Adrenal gland (tissue), 12 donors: ENCODE data around the gene SARM1. TPM values are rescaled to one million over a fixed set of nuclear protein-coding genes. Genes with fewer than 3 reads are reported as not detected.

Experiments used
- DNase-seq, 7 donors: peaks; one replicate each; pipeline ENCODE4 v3.0.0-alpha.2; 2019 to 2020
- H3K27ac ChIP-seq, 5 donors: fragments of 200-600 bp; sonication (generic) in 4 of 5; 1 replicate in 3 of 5; 2 replicates in 2 of 5; pipeline versions ENCODE4 v1.5.1 to v1.8.0; 2016 to 2020; ENCODE audit warnings: mild to moderate bottlenecking in 1 of 5
- H3K27me3 ChIP-seq: fragments of 200-600 bp; 2 replicates; pipeline ENCODE4 v1.8.0; 2021
- H3K36me3 ChIP-seq, 2 donors: fragments of 200-600 bp; replicated peaks in 1 of 2; 1 replicate in 1 of 2; 2 replicates in 1 of 2; pipeline versions ENCODE4 v1.5.1 to v1.8.0; 2018 to 2022
- H3K4me1 ChIP-seq, 2 donors: fragments of 200-600 bp; replicated peaks in 1 of 2; 1 replicate in 1 of 2; 2 replicates in 1 of 2; pipeline versions ENCODE4 v1.5.1 to v1.8.0; 2018 to 2021
- H3K4me3 ChIP-seq, 4 donors: fragments of 200-600 bp; sonication (generic) in 3 of 4; one replicate each; pipeline ENCODE4 v1.5.1; 2016 to 2018
- H3K9me3 ChIP-seq, 3 donors: fragments of 200-600 bp; sonication (generic) in 1 of 3; replicated peaks in 1 of 3; 1 replicate in 2 of 3; 2 replicates in 1 of 3; pipeline versions ENCODE4 v1.5.1 to v1.8.0; 2016 to 2021
- POLR2A ChIP-seq, 2 donors: fragments of 450-650 bp; IDR thresholded peaks; one replicate each; pipeline ENCODE4 v1.6.1; 2017; ENCODE audit warnings: antibody characterized with exemption in 2 of 2, mild to moderate bottlenecking in 2 of 2, moderate library complexity in 1 of 2
- WGBS, 4 donors: extraction: QIAGEN DNeasy Blood & Tissue Kit in 2 of 4; methylation state at CpG; one replicate each; pipeline versions ENCODE4 v1.1.5 to v1.1.7; 2013 to 2017; 5-methylcytosine and 5-hydroxymethylcytosine counted together
- intact Hi-C, 2 donors: fragments of 100-400 bp; cut with DNase I; formaldehyde crosslinking; loops; one replicate each; pipeline versions ENCODE4 v1.14.1 to v1.15.0; 2022 to 2023
- polyA plus RNA-seq, 3 donors: library from polyadenylated mRNA; stranded (reverse); fragments of 200-250 nt in 2 of 3; fragments of 350-450 nt in 1 of 3; fragmentation: Illumina TruSeq in 1 of 3; extraction: RNeasy Lipid Tissue Mini Kit (QIAGEN cat#74804) in 1 of 3; gene quantifications; one replicate each; pipeline ENCODE4 v1.2.3, GENCODE V29; 2013 to 2014
- total RNA-seq, 9 donors: library from RNA; depleted of rRNA in 4 of 9; stranded (reverse); fragments of >200 nt in 4 of 9; fragments of 120-200 nt in 1 of 9; fragmentation: NEBNext Ultra II Directional in 1 of 9; extraction: Animal tissue kit (Norgen Biotek cat#: 25700) in 1 of 9; gene quantifications; one replicate each; pipeline versions ENCODE4 v1.1.0 to v1.2.4, GENCODE V29; 2013 to 2023
- TF ChIP-seq, protein P1 (sequence below), 6 experiments: fragments of 450-650 bp in 4 of 6; fragments of 200-600 bp in 2 of 6; sonication (generic) in 1 of 6; IDR thresholded peaks; 1 replicate in 5 of 6; 2 replicates in 1 of 6; pipeline versions ENCODE4 v1.5.1 to v1.8.0; 2016 to 2021; ENCODE audit warnings: antibody characterized with exemption in 6 of 6, mild to moderate bottlenecking in 2 of 6, moderate library complexity in 1 of 6
- donor health status: healthy with polysubstance abuse.
- donor health status: Bipolar disorder and iron deficiency.
- donor health status: DM: yes; HTN: yes; CAD: no.
- donor health status: DM: no; HTN: no; CAD: no.
- donor health status: DM: no; HTN: no; CAD: no.
- donor health status: DM: yes; HTN: yes; CAD: no.

SARM1 gene
- total and polyA plus RNA-seq, 12 donors = 5.8 to 40.0 (median 23.9) TPM

DNA sequence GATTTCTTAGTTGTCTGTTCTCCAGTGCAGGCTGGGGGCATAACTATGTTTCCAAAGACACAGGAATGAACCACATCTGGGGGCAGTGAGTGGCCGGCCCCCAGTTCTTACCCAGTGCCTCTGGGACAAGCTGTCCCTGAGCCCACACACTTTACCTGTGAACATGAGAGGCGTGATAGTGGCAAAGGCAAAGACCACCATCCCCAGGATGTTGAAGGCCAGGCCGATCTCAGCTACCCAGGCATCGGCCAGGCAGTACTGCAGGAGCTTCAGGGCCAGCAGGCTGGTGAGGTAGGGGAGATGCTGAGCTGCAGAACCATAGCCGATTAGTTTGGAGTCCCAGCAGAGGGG, 32.9 kb downstream of the SARM1 start:
- WGBS, 4 donors = 64 to 86% (median 76%) methylated on average over 5 of the region's 5 CpGs
- no peak for DNase-seq
- peaks cover 19 to 37% of the 10 kb centered on the region in 2 donors for H3K4me1 ChIP-seq
- no peaks in the 10 kb centered on the region for H3K27me3 ChIP-seq
- no peaks in the 10 kb centered on the region for H3K9me3 ChIP-seq
- peak overlapping the region in 1 of 4 donors; percentile 85 for H3K4me3 ChIP-seq
- H3K27ac ChIP-seq = peak overlapping the region in 3 of 5 donors; percentile 62 to 84 (median 82)
- intact Hi-C loops = loop anchor here in 1 of 2 donors (10.0 kb wide), 1 partner anchor 60 kb away; no protein-coding TSS in a partner anchor
- H3K36me3 ChIP-seq = peaks cover 0 to 30% of the 10 kb centered on the region in 2 donors
- TF ChIP-seq POLR2A (IDR thresholded peaks at IDR 0.05) = no peak
- TF ChIP-seq, protein P1, sequence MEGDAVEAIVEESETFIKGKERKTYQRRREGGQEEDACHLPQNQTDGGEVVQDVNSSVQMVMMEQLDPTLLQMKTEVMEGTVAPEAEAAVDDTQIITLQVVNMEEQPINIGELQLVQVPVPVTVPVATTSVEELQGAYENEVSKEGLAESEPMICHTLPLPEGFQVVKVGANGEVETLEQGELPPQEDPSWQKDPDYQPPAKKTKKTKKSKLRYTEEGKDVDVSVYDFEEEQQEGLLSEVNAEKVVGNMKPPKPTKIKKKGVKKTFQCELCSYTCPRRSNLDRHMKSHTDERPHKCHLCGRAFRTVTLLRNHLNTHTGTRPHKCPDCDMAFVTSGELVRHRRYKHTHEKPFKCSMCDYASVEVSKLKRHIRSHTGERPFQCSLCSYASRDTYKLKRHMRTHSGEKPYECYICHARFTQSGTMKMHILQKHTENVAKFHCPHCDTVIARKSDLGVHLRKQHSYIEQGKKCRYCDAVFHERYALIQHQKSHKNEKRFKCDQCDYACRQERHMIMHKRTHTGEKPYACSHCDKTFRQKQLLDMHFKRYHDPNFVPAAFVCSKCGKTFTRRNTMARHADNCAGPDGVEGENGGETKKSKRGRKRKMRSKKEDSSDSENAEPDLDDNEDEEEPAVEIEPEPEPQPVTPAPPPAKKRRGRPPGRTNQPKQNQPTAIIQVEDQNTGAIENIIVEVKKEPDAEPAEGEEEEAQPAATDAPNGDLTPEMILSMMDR (IDR thresholded peaks at IDR 0.05) = no peak

DNA sequence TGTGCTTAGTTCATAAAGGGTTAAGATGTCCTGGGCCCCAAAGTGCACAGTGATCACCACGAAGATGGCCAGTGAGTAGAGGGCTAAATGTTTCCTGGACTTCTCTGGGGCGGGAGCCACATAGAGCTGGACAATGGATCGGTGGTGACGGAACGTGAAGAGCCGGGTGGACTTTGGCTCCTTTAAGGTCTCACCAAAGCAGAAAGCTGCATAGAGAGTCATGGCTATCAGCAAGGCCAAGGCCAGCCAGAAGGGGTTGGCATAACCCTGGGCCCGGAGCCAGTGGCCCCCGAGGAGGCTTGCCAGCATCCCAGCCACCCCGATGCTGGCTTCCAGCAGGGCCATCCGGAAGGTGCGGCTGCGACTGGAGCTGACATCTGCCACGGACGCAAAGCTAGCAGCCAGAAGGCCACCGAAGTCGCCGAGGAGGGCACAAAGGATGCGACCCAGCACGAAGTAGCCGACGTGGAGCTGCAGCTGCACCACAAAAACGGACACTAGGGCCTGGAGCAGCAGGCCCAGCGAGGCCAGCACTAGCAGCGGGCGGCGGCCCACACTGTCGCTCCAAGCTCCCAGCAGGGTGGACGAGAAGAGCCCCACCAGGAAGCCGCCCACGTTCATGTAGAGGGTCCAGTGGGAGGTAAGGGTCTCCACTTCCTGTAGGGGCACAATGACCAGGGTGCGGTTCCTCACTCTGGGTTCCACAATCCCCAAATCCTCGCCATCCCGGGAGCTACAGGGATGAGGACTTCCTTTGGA, 33.5 kb downstream of the SARM1 start:
- peak overlapping the region in 3 of 5 donors; percentile 62 to 84 (median 82) for H3K27ac ChIP-seq
- H3K9me3 ChIP-seq = no peaks in the 10 kb centered on the region
- intact Hi-C loops = loop anchor here in 1 of 2 donors (10.0 kb wide), 1 partner anchor 60 kb away; no protein-coding TSS in a partner anchor
- WGBS, 4 donors = 23 to 39% (median 30%) methylated on average over 19 to 33 of the region's 33 CpGs
- H3K4me3 ChIP-seq = peak overlapping the region; percentile 25 to 85 (median 70)
- peaks cover 0 to 25% of the 10 kb centered on the region in 2 donors for H3K36me3 ChIP-seq
- TF ChIP-seq POLR2A (IDR thresholded peaks at IDR 0.05) = peak in 1 of 2 donors; percentile 42
- TF ChIP-seq, protein P1 (IDR thresholded peaks at IDR 0.05) = peak in 2 of 6 experiments; percentile 5 to 13
- DNase-seq = peak in 6 of 7 donors; percentile 49 to 81 (median 66)
- H3K27me3 ChIP-seq = no peaks in the 10 kb centered on the region
- H3K4me1 ChIP-seq = peaks cover 19 to 37% of the 10 kb centered on the region in 2 donors

DNA sequence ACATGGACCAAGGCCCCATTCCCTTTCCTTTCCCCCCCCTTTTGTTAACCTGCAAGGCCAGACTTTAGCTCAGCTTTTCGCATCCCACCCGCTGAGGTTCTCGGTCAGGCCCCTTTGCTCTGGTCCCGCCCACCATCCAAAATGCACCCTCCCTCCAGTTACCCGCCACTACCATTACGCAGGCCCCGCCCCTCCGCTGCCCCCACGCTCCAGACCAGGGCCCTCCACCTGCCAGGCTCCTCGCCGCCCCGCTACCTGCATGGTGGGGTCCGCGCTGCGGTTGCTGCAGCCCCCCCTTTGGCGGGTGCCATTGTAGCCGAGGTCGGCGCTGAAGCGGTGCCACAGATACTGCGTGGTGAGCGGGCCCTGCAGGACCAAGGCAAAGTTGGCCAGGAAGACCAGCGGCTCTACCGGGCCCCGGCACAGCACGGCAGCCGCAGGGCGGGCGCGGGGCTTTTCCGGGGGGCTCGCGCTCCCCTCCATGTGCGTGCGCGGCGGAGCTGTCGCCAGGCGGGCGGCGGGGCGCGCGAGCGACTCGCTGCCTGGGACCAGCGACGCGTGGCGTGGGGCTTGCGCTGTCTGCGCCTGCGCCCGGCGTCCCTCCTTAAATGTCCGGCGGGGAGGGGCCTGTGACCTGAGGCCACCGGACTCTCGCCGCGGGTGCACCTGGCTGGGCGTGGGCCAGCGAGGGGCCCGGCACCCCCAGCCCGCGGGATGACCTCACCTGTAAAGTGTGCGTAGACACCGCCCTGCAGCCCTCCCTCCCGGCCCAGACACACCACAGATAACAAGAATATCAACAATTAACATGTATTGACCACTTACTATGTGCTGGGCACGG, 34.4 kb downstream of the SARM1 start, which contains the start of gene SLC46A1:
TSS of gene SLC46A1 (minus strand) at position 581 of the 841 bp plus-strand sequence. CDS start at position 483, 98 bp downstream.
- peak; percentile 45 to 76 (median 67) for DNase-seq
- H3K36me3 ChIP-seq = peaks cover 0 to 17% of the 10 kb centered on the region in 2 donors
- H3K4me3 ChIP-seq = peak within 1 kb of the TSS; percentile 25 to 85 (median 70)
- TF ChIP-seq, protein P1 (IDR thresholded peaks at IDR 0.05) = no peak
- TF ChIP-seq POLR2A (IDR thresholded peaks at IDR 0.05) = peak in 1 of 2 donors; percentile 45
- peaks cover 19 to 37% of the 10 kb centered on the region in 2 donors for H3K4me1 ChIP-seq
- H3K27me3 ChIP-seq = no peaks in the 10 kb centered on the region
- no peaks in the 10 kb centered on the region for H3K9me3 ChIP-seq
- 0 to 1% (median 0%) methylated on average over 10 to 70 of the region's 70 CpGs for WGBS, 4 donors
- peak within 1 kb of the TSS in 4 of 5 donors; percentile 57 to 84 (median 72) for H3K27ac ChIP-seq
- intact Hi-C loops = loop anchor here in 1 of 2 donors (10.0 kb wide), 1 partner anchor 59 kb away; no protein-coding TSS in a partner anchor
